GM18909 (cell line): ENCODE measurements around the gene NDUFS8.

ENCODE experiments used
- ATAC-seq: cut with Tn5 transposase; IDR thresholded peaks from one replicate; pipeline ENCODE4 v1.9.1; 2021; ENCODE audit warnings: mild to moderate bottlenecking; ENCODE audit not compliant: unreplicated experiment, poor library complexity

Gene NDUFS8

DNA sequence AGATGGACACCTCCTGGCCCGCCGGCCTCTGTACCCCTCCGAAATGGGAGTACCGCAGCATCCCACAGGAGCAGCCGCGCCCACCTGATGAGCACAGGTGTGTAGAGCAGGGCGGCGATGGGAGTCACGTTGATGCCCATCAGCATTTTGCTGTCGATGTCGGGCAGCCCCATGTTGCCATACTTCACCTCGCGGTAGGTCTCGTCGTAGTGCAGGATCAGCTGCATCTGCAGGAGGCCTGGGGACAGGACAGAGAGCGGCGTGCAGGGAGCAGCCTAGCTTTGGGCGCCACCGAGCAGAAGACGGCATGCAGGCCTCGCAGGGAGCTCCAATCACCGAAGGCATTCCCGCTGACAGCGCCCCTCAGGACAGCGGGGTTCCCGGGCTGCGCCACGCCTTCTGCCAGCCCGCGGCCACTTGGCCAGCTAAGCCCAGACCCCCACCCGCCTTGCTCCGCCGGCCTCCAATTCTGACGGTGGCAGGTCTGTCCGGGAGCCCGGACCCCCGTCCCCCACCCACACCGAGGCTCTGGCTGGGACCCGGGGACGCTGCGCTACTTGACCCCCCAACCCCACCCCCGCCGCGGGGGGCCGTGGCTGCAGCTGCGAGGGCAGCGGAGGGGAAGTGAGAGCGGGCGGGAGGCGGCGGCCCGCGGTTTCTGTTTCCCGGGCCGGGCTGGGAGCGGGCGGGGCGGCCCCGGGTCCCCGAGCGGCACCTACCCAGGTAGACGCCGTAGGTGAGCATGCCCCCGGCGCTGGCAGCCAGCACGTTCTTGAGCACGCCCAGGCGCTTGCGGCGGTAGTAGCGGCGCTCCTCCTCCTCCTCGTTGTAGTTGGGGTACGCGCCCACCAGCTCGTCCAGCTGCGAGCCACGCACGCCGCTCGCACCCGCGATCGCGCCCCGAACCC, 27.3 kb upstream of the NDUFS8 start:
- ATAC-seq, result peak; percentile 42

- ATAC-seq, result peak; percentile 57
These were observed 26.5 kb upstream of the NDUFS8 start, which contains the start of gene UNC93B1 for GRCh38 chr11:68003846-68004550. UNC93B1 (minus strand) TSS chr11:68004097; CDS start chr11:68004043, 54 bp downstream.

DNA sequence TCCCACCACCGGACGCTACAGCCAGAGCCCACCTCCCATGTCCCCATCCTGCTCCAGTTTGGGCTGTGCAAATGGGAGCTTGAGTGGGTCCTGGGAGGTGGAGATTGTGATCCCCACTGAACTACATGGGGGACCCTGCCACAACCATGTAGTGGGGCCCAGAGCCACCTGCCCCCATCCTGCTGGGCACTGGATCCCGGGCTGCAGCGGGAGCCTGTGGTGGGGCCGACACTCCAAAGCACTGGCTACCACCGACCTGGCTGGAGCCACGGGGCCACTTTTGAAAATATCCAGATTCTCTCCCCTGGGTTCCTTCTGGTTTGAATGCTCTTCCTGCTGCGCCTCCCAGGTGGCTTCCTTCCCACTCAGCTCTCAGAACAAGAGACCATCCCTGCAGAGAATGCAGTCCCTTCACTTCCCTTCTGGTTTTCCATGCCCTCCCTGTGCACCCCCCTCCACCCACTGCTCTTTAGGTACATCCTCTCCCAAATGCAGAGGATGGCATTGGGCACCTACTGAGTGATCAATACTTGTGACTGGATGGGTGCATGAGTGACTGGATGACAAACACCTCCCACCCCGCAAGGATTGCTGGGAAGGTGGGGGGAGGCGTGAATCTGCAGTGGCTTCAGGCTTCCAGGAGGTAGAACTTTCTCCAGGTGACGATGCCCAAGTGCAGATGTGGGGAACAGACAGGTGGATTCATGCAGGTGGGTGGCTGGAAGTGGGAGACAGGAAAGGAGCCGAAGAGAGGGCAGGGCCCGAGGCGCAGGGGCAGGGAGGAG, 25.7 kb upstream of the NDUFS8 start:
- ATAC-seq, result no peak

DNA sequence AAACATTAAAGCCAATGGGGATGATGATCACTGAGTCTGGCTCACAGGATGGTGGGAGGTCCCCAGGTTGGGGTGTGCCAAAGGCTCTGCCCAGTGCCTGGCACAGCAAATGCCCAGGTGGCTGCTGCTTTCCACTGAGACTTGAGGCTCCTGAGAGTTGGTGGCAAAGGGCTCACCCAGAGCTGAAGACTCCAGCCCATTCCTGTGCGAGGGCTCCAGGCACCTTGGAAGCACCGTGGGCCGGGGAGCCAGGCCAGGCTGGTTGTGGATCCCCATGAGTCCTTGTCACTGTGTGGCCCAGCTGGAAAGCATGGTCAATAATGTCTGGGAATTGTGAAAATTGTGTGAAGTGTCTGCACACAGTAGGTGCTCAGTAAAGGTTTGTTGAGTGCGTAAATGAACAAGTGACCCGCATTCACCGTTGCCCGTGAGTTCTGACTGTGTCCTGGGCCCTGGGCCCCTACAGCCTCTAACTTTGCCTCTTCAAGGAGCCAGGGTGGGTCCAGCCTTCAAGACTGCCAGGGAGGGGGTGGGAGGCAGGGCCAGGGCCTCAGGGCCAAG, 23.8 kb upstream of the NDUFS8 start:
- ATAC-seq, result no peak

DNA sequence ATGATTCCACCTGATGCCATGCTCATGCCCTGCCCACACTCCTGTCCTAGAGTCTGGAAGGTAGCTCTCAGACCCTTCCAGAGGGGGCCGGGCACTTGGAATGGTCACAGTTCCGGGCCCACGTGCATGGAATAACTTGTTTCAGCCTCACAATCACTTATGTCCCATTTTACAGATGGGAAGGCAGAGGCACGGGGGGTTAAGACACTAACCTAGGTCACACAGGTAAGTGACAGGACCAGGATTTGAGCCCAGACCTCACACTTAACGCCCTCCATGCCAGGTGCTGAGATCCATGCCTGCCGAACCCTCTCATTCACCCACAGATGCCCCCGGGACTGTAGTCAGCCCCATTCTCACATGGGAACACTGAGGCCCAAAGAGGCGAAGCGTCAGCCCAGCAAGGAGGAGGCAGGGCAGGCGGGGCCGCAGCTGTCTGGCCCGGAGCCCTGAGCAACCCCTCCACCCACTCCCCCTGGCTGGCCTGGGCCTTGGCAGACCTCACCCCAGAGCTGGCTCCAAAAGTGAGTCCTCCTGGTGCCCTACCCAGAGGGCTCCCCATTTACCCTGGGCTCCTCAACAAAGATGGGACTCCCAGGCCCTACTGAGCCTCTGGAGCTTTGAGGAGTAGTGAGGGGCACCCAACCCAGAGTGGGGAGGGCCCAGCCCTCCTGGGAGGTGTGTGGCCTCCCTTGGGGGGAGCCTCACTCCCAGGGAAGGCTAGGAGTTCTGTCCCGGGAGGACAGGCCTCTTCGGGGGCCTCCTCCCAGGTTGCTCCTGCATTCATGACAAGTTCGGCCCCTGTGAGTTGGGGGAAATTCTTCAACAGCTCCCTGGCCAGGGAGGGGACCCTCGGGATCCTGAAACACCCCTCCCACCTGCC, 22.7 kb upstream of the NDUFS8 start:
- ATAC-seq, result no peak

DNA sequence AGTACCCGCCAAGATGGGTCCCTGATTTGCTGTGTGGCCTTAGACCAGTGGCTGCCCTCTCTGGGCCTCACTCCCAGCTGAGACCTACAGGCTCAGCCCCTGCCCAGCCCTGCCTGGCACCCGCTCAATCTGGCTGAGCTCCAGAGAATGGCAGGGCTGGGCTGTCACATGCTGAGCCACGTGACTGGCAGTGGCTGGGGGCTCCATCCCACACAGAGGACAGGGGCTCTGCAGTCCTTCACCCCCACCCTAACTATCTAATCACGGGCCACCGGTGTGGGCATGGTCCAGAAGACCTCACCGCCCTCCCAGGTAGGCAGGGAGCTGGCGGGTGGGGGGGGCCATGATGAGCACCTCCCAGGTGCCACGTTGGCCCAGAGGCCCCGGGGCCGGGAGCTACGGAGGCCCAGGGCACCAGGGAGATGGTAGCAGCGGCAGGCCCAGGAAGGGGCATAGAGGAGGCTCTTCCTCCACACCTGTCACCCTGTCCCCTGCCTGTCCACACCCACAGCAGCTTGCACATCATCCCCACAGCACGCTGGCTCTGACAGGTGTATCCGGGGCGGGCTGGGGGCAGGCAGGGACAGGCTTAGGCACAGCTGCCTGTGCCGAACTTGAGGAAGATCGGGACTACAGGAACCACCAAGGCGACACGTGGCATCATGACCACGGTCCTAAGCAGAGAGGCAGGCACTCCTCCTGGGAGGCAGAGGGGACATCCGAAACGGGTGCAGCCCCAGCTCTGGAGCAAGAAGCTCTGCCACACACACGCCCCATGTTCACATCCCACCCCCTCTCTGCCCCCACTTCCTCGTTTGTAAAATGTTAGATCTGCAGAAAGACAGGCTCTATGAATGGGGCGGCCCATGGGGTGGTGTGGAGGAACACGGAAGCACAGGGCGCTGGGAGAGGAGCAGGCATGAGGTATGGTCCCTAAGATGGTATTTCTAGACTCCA, 21.8 kb upstream of the NDUFS8 start:
- ATAC-seq, result no peak

GRCh38 chr11:68009391-68010089, 20.9 kb upstream of the NDUFS8 start:
- no peak for ATAC-seq

DNA sequence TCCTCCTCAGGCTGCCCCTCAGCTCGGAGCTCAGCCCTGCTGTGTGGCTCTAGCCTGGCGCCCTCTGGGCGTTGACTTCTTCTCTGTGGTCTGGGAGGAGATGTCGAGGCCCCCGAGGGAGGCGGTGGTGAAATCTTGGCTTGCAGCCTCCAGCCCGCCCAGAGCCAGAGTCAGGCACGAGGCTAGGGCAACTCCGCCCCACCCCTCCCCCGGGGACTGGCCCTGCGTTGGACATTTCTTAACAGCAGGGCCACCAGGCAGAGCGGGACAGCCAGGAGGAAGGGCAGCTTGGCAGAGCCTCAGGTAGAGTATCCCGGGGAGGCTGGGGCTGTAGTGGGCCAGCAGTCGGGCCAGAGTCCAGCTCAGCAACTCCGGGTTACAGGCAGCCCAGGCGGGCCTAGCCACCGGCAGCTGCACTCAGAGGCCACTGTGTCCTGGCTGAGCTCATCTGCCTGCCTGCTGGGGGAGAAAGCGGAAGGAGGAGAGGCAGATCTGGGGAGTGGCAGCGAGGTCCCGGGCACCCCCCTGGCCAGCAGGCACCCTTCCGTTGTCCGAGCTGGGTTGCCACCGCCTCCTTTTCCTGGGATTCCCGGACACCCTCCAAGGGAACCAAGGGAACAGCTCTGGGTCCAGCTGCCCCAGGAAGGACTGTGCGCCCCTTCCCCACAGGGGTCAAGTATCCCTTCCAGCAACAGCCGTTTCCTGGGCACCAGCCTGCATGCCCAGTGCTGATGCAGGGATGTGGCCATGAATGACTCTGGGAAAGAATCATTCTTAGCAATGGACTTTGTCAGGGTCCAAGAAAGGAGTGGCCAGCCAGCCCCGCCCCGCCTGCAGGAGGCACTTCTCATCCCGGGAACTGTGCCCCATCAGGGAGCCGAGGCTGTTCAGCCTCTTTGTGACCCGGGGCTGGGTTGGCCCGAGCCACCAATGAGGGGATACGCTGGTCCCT, 20.1 kb upstream of the NDUFS8 start, which contains the start of gene ALDH3B1:
ALDH3B1 (plus strand) TSS at position 238 of the 952 bp plus-strand sequence. CDS start 4,971 bp downstream, outside the sequence.
- ATAC-seq, result no peak

DNA sequence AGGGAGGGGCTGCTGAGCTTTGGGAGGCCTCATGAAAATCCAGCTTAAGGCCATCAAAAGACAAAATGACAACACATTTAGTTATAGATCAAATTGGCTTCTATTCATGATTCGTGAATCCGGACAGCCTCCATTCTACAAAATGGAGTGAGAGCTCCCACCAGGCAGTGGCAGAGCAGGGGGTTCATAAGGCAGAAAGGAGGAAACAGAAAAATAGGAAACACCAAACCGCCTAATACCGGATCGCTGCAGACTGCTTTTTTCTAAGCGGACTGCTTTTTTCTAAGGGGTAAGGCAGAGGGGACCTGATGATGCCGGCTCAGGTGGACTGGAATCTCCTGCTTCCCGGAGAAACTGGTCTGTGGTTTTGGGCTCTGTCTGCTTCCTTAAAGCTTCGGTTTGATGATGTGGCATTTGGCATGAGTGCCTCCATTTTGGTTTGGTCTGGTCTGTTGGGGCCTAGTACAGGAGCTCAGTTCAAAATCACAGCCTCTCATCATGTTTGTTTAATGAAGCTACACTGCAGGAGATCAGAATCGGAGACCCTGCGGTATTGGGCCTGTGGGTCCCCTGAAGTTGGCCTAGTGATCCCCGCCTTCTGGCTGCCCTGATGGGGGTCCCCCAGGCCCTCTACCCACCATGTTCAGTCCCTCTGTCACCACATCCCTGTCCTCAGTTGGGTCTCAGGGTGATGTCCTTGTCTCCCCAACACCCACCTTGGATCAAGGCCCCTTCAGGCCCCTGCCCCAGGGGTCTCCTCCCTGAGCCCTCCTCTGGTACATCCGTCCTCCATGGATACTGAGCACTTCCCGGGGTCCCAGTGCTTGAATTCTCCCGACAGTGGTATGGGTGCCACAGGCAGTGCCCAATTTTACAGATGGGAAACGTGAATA, 19.2 kb upstream of the NDUFS8 start:
- no peak for ATAC-seq

DNA sequence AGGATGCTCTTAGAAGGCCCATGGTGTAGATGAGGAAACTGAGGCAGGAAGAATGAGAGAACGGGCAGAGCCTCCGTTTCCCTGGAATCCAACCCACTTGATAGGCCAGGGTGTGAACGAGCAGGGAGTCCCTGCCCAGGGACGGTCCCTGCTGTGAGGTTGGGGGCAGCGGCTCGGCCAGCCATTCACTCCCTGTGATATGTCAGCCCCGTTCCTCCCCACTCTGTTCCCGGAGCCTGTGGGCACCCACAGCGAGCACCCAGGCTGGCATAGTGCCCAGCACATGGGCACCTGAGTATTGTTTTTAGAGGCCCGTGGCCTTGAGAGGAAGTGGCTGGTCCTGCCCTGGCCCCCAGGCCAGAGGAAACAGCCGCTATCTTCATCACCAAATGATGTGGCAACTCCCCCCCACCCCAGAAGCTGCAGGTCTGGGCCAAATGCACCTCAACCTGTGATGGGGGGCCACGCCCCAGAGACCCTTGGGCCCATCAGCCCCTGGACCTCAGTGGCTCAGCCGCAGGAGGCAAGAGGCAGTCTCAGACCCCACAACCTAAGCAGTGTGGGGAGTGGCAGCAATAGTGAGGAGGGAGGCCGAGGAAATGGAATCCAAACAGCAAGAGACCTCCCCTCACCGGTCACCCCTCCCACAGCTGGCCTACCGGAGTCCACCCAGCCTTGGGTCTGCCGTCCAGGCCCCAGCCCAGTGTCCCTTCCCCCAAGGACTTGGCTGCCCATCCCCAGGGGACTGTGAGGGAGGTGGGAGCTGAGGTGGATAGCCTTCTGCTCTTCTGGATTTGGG, 18.2 kb upstream of the NDUFS8 start:
- ATAC-seq, result no peak

- ATAC-seq, result no peak
These were observed 17.5 kb upstream of the NDUFS8 start for GRCh38 chr11:68012843-68013610.

- ATAC-seq, result no peak
These were observed 16.8 kb upstream of the NDUFS8 start for GRCh38 chr11:68013611-68014156.

DNA sequence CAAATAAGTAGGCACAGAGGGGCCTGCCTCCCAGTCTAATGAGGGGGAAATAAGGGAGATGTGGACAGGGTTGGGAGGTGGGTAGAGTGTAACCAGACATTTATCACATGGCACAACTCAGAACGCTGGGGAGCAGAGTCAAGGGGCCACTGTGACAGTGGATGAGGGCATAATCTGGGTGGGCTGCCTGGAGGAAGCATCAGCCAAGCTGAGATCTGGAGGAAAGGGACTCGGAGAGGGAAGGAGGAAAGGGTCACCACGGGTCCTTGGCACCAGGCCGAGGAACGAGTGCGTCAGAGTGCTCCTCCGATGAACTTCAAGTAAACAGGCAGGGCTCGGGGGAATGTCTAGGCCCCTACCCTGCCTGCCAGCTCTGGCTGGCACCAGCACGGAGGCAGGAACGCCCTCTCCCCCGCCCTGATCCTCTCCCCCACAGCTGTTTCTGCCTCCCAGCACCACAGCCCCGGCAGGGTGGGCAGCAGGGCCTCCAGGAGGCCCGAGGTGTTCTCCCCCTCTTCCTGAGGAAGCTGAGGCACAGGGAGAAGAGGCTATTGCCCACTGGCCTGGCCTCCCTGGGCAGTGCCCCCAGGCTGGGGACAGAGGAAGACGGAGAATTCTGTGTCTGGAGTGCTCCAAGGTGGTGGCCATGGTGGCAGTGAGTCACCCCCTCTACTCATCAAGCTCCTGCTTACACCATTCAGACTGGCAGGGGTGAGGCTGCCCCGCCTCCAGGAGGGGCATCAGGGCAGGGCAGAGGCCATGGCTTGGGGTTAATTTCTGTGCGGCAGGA, 16.1 kb upstream of the NDUFS8 start:
- no peak for ATAC-seq
